Left lung (tissue), 10 donors: ENCODE measurements around the gene CXCL3. TPM values are rescaled to one million over a fixed set of nuclear protein-coding genes. Genes with fewer than 3 reads are reported as not detected.

Experiments
- ATAC-seq: fragments of 200-7000 bp; cut with Tn5 transposase; one replicate; pipeline ENCODE4 v1.9.1; 2020; ENCODE audit warnings: moderate library complexity
- DNase-seq, 4 donors: peaks; one replicate each; pipeline ENCODE4 v3.0.0-alpha.2; 2013 to 2020
- H3K27ac ChIP-seq, 2 donors: fragments of 200-600 bp; sonication (generic) in 1 of 2; one replicate each; pipeline versions ENCODE4 v1.5.0 to v1.8.0; 2020 to 2021
- H3K27me3 ChIP-seq, 2 donors: fragments of 200-600 bp; sonication (generic) in 1 of 2; one replicate each; pipeline versions ENCODE4 v1.5.0 to v1.8.0; 2020 to 2021
- H3K36me3 ChIP-seq, 2 donors: fragments of 200-600 bp; sonication (generic) in 1 of 2; one replicate each; pipeline versions ENCODE4 v1.5.0 to v1.8.0; 2020 to 2021
- H3K4me1 ChIP-seq, 2 donors: fragments of 200-600 bp; one replicate each; pipeline ENCODE4 v1.8.0; 2021
- H3K4me3 ChIP-seq, 2 donors: fragments of 200-600 bp; sonication (generic) in 1 of 2; one replicate each; pipeline versions ENCODE4 v1.5.0 to v1.8.0; 2020 to 2021; ENCODE audit warnings: mild to moderate bottlenecking in 1 of 2
- H3K9me3 ChIP-seq, 2 donors: fragments of 200-600 bp; sonication (generic) in 1 of 2; one replicate each; pipeline versions ENCODE4 v1.5.0 to v1.8.0; 2020 to 2021
- intact Hi-C, 2 donors: fragments of 100-400 bp; cut with DNase I; formaldehyde crosslinking; loops; one replicate each; pipeline versions ENCODE4 v1.11.2 to v1.14.2; 2022
- polyA plus RNA-seq, 6 donors: library from polyadenylated mRNA; unstranded; fragments of 120-200 nt; gene quantifications; one replicate each; pipeline ENCODE4 v1.2.1, GENCODE V29; 2013; ENCODE audit not compliant: insufficient read length in 6 of 6
- total RNA-seq, 2 donors: library from RNA; stranded (reverse); fragmentation: NEBNext Ultra II Directional; extraction: Animal tissue kit (Norgen Biotek cat#: 25700); gene quantifications; one replicate each; pipeline ENCODE4 v1.2.1, GENCODE V29; 2021
- TF ChIP-seq, protein P1 (sequence below), 2 donors: fragments of 200-600 bp; sonication (generic) in 1 of 2; IDR thresholded peaks; one replicate each; pipeline versions ENCODE4 v1.5.0 to v1.8.0; 2021; ENCODE audit warnings: antibody characterized with exemption in 2 of 2
- donor health status: DM: no; HTN: yes; CAD: no.
- donor health status: DM: no; HTN: no; CAD: no.

CXCL3 gene
- total and polyA plus RNA-seq, 8 donors, result 0.49 to 15.2 (median 1.0) TPM

- no peaks in the 10 kb centered on the region for H3K27me3 ChIP-seq
- intact Hi-C loops, result no loop called here
- TF ChIP-seq, protein P1, sequence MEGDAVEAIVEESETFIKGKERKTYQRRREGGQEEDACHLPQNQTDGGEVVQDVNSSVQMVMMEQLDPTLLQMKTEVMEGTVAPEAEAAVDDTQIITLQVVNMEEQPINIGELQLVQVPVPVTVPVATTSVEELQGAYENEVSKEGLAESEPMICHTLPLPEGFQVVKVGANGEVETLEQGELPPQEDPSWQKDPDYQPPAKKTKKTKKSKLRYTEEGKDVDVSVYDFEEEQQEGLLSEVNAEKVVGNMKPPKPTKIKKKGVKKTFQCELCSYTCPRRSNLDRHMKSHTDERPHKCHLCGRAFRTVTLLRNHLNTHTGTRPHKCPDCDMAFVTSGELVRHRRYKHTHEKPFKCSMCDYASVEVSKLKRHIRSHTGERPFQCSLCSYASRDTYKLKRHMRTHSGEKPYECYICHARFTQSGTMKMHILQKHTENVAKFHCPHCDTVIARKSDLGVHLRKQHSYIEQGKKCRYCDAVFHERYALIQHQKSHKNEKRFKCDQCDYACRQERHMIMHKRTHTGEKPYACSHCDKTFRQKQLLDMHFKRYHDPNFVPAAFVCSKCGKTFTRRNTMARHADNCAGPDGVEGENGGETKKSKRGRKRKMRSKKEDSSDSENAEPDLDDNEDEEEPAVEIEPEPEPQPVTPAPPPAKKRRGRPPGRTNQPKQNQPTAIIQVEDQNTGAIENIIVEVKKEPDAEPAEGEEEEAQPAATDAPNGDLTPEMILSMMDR (IDR thresholded peaks at IDR 0.05), result no peak
- no peaks in the 10 kb centered on the region for H3K9me3 ChIP-seq
- peak overlapping the region in 1 of 2 donors; percentile 2 for H3K27ac ChIP-seq
- DNase-seq (no peak), ATAC-seq (no peak)
- peaks cover 0 to 14% of the 10 kb centered on the region in 2 donors for H3K4me1 ChIP-seq
- no peak overlapping the region for H3K4me3 ChIP-seq
- no peaks in the 10 kb centered on the region for H3K36me3 ChIP-seq
These were observed 33.8 kb downstream of the CXCL3 start for GRCh38 chr4:74004668-74005067.

DNA sequence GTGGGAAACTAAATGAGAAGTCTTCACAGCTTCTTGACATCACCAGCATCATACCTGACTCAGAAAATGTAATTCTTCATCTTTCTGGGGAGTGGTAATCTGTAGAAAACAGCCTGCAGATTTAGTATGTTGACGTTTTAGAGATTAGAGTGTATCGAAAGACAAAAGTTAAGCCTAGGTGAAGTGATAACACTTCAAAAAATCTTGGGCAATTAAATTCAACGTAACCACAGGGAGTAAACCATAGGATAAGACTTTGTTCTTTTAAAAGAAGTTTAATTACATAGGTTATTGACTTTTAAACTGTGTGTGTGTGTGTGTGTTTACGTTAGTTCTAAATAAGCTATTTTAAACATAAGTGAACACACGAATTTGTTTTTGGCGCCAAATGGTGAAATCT lies 38.2 kb downstream of the CXCL3 start:
- TF ChIP-seq, protein P1 (IDR thresholded peaks at IDR 0.05), result no peak

GRCh38 chr4:73998040-73999011 lies 40.2 kb downstream of the CXCL3 start, which contains the start of gene CXCL5:
CXCL5 (minus strand) TSS chr4:73998677; CDS start chr4:73998581, 96 bp downstream.
- H3K4me3 ChIP-seq, result peak within 1 kb of the TSS; percentile 9 to 23
- peak; percentile 26 to 85 (median 51) for DNase-seq
- peaks cover 19 to 31% of the 10 kb centered on the region in 2 donors for H3K27me3 ChIP-seq
- H3K4me1 ChIP-seq, result peaks cover 0 to 12% of the 10 kb centered on the region in 2 donors
- H3K36me3 ChIP-seq, result no peaks in the 10 kb centered on the region
- TF ChIP-seq, protein P1 (IDR thresholded peaks at IDR 0.05), result no peak
- intact Hi-C loops, result no loop called here
- peak; percentile 97 for ATAC-seq
- no peak within 1 kb of the TSS for H3K27ac ChIP-seq
- H3K9me3 ChIP-seq, result no peaks in the 10 kb centered on the region

More for the DNA sequence above, 38.2 kb downstream of the CXCL3 start:
- Histone ChIP-seq H3K4me1 (peaks cover 0 to 19% of the 10 kb centered on the region in 2 donors), H3K27ac (no peak overlapping the region), H3K4me3 (no peak overlapping the region), H3K27me3 (peaks cover 19 to 31% of the 10 kb centered on the region in 2 donors), H3K9me3 (no peaks in the 10 kb centered on the region), H3K36me3 (no peaks in the 10 kb centered on the region)
- ATAC-seq (no peak), DNase-seq (no peak)
- intact Hi-C loops, result no loop called here

DNA sequence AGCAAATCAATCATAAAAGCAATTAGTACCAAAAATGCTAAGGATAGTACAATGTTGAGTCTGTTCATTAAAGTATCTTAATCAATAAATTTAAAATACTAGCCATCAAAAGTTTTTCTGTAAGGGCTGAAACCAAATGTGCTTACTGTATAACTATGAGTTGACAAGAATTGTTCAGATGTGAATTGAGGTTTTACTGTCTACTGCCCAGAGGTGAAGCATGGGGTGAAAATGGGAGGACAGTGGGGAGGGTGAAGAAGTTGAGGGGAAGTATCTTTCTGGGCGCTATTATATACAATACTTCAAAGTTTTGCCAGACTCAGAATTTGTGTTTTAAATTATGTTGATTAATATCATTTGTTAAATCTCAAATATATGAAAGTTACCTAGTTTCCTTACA lies 46.4 kb downstream of the CXCL3 start:
- TF ChIP-seq, protein P1 (IDR thresholded peaks at IDR 0.05), result no peak
- Histone ChIP-seq H3K4me3 (no peak overlapping the region), H3K27ac (no peak overlapping the region), H3K4me1 (no peaks in the 10 kb centered on the region), H3K9me3 (no peaks in the 10 kb centered on the region), H3K36me3 (no peaks in the 10 kb centered on the region), H3K27me3 (peaks cover 8 to 10% of the 10 kb centered on the region in 2 donors)
- intact Hi-C loops, result no loop called here
- DNase-seq, result no peak
- no peak for ATAC-seq

GRCh38 chr4:73991742-73992000 lies 46.8 kb downstream of the CXCL3 start:
- intact Hi-C loops, result no loop called here
- Histone ChIP-seq H3K9me3 (no peaks in the 10 kb centered on the region), H3K4me1 (no peaks in the 10 kb centered on the region), H3K27ac (no peak overlapping the region), H3K27me3 (peaks cover 6% of the 10 kb centered on the region in 2 donors), H3K4me3 (no peak overlapping the region), H3K36me3 (no peaks in the 10 kb centered on the region)
- ATAC-seq (no peak), DNase-seq (no peak)
- TF ChIP-seq, protein P1 (IDR thresholded peaks at IDR 0.05), result no peak
